HG02938 (cell line): ENCODE results near the gene TAS2R4.
"Not testable (repeated sequence)": the region's sequence is repeated elsewhere in the genome, so short reads cannot be mapped to it uniquely, and the experiment has no call there.

ENCODE experiments used
- ATAC-seq: cut with Tn5 transposase; IDR thresholded peaks from one replicate; pipeline ENCODE4 v1.9.1; 2021; ENCODE audit warnings: mild to moderate bottlenecking, moderate library complexity; ENCODE audit not compliant: unreplicated experiment

The TAS2R4 gene, protein sequence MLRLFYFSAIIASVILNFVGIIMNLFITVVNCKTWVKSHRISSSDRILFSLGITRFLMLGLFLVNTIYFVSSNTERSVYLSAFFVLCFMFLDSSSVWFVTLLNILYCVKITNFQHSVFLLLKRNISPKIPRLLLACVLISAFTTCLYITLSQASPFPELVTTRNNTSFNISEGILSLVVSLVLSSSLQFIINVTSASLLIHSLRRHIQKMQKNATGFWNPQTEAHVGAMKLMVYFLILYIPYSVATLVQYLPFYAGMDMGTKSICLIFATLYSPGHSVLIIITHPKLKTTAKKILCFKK

DNA sequence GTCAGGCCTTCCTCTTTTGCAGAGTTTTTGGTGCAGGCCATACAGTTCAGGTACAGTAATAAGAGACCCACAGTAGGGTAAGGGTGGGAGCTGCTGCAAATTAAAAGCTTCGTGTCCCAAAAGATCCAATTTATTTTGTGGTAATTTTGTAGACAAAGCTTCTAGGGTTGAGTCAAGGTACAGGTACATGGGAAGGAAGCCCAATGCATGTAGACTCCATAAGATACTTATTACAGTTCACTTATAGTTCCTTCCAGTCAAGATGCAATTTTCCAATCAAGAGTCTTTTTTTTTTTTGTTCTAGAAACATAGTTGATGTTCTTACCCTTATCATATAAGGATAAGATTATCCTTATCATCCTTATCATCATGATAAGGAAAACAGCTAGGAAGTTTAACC, at the start of gene TAS2R4:
Gene TAS2R4, plus strand, starts transcription at position 301 of the 400 bp plus-strand sequence. CDS start 1,815 bp downstream, outside the sequence.
- ATAC-seq, result no peak

DNA sequence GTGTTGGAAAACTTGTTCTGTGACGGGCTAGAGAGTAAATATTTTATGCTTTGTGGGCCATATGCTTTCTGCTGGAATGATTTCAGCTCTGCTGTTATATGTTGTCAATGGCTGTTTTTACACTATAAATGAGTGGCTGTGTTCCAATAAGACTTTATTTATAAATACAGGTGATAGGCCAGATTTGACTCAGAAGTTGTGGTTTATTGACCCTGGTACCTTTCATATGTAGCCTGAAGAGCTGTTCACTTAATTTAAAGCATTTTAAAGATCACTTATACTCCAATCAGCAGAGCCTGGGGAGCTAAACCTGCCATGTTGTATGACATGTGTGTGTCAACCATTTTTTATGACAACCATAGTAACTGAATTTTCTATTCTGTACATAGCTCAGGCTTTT, 47.5 kb upstream of the TAS2R4 start:
- ATAC-seq, result no peak

DNA sequence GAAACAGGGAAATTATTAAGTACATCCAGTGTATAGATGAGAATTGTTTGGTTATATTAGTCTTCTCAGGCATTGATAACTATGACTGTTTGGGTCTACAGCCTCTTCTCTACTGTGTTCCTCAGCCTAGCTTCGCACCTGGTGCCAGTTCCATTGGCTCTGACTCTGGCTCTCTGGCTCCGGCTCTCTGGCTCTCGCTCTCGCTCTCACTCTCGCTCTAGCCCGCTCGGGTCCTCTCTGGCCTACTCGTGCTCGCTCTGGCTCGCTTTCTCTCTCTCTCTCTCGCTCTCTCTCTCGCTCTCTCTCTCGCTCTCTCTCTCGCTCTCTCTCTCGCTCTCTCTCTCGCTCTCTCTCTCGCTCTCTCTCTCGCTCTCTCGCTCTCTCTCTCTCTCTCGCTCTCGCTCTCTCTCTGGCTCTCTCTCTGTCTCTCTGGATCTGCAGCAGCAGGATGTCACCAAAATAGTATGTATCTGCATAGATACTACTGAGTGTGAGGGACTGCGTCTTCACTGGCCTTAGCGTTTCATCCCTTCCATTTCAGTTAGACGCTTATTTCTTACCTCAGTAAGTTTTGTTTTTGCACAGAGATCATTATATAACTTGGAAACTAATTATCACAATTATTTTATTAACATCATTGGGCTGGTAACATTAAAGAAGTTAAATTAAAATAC, 44.9 kb upstream of the TAS2R4 start:
- ATAC-seq, result no peak

DNA sequence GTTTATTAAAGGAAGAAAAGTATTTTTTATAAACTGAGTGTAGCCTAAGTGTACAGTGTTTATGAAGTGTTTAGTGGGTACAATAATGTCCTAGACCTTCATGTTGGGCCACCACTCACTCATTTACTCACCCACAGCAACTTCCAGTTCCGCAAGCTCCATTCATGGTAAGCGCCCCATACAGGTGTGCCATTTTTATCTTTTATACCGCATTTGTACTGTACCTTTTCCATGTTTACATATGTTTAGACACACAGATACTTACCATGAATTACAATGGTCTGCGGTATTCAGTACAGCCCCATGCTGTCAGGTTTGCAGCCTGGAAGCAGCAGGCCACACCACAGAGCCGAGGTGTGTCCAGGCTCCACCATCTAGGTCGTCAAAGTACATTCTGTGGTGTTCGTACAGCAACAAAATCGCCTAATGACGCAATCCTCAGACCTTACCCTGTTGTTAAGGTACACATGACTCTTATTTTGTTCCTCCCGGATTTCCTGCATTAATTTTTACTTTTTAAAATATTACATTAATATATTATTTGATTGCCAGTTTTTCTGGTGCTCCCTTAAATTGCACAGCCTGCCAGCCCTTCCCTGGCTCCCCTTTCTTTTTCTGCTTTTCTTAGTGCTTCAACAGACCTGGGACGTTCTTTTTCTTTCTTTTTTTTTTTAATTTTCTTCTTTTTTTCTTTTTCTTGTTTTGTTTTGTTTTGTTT, 39.2 kb upstream of the TAS2R4 start:
- ATAC-seq, result no peak

DNA sequence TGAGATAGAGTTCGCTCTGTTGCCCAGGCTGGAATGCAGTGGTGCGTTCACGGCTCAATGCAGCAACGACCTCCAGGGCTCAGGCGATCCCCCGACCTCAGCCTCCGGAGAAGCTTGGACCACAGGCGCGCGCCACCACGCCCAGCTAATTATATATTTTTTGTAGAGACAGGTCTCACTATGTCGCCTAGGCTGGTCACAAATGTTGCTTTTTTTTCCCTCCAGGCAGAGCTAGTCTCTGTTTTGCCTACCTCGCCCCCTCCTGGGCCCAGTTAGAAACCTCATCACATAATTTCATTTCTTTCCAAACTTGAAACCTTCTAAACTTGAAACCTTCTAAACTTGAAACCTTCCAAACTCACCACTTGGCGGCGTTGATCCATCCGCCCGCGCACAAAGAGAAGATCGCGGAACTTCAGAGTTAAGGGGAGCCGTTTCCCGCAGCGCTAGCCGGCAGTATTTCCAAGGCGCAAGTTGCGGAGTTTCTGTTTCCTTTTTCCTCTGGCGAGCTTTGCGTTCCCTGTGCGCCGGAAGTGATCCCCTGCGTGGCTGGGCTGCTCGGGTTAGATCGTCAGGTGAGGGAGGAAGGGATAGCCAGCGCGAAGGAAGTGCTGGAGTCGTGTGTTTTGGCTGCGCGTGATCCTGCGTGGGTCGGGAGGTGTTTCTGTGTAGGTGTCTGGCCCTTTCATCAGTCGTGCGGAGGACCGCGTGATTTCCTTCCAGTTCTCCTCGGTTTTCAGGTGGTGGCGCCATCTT, 38.5 kb upstream of the TAS2R4 start, which contains the start of gene SSBP1:
Gene SSBP1, plus strand, starts transcription at position 523 of the 756 bp plus-strand sequence. CDS start 809 bp downstream, outside the sequence.
- ATAC-seq, result peak; percentile 89

DNA sequence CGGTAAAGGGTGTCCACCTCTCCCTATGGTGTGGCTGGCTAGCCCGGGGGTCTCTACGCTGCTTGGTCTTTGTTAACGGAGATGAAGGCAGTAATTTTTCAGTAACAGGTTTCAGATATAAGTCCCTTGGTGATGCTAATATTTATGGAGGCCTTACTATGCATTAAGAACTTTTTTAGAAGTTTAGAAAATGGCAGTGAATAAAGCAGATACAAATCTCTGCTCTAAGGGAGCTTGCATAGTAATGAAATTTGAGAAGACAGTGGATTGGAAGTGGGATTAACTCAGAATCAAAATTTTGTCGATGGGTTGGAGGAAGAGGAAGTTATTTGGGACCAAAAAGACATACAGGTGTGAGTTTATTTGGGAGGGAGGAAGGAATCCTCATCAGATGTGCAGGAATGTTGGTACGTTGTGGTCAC, 37.9 kb upstream of the TAS2R4 start:
- no peak for ATAC-seq

DNA sequence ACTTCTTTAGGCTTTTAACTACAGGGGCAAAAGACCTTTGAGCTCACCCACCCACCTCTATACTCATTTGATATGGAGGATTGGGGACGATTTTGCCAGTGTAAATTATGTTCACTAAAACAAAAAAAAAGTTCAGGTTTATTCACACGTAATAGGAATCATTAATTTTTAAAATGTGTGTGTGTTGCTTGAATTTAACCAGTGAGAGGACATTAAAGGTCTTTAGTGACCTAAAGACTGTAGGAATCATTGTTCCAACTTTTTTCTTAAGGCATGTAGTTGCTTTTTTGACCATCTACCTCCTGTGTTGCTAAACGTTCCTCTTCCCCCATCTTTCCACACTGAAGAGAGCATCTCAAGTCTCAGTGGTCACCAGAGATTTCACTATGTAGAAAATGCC, 37.2 kb upstream of the TAS2R4 start:
- ATAC-seq, result no peak

DNA sequence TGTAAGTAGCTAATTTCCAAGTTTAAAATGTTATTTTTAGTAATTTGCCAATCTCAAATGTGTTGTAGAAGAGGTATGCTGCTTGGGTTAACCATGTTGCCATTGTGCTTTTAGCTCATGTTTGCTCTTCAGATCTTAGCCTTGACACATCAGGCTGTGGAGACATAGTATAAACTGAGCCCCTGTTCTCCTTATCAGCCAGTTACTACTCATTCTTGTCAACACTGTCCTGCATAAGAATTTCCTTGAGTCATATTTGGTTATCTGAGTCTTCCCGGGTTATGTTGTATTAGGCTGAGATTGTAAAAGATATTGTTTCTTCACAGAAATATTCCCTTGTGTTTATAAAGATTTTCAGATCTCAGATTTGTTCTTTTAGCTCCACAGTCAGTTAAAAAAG, 34.2 kb upstream of the TAS2R4 start:
- no peak for ATAC-seq

DNA sequence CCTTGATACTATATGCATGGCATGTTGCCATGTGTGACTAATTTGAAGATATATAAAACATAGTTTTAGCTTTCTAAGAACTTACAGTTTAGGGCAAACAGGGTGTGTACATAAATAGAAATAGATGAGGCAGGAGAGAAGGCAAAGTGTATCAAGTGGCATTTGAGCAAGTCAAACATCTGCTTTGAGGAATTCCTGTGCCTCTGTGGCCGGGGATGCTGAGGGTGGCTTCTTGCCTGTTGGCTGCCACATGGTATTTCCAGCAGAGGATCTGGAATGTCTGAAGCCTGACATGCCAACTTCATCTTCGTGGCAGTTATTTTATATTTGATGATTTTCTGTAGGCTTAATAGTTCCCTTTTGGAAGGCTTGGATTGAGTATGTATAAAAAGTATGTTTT, 32.3 kb upstream of the TAS2R4 start:
- no peak for ATAC-seq

DNA sequence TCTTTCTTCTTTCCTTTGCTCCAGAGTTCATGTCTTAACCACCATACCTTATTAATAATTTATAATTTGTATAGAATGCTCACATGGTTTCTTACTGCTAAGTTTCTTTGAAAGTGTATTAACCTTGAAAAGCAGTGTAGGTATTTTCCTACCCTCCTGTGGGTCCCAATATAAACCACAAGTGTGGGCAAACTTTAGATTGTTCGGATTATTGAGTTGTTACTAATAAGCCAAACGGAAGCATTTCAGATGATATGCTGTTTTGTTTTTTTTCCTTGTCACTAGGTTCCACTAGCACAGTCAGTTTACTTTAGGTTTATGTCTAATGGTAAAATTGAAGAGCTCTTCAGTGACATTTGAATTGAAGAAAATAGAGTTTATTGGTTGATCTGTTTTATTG, 28.1 kb upstream of the TAS2R4 start:
- no peak for ATAC-seq

DNA sequence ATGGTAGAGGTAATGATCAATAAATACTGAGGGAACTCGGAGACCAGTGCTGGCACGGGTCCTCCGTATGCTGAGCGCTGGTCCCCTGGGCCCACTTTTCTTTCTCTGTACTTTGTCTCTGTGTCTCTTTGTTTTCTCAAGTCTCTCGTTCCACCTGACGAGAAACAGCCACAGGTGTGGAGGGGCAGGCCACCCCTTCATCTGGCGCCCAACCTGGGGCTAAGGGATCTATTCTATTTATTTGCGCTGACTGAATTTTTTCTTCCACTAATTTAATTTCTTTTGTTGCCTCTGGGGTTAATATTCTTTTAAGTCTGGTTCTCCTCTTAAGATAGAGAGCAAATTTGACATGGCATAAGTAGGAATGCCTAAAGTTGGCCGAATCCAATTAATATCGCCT, 24.6 kb upstream of the TAS2R4 start:
- not testable (repeated sequence) for ATAC-seq

DNA sequence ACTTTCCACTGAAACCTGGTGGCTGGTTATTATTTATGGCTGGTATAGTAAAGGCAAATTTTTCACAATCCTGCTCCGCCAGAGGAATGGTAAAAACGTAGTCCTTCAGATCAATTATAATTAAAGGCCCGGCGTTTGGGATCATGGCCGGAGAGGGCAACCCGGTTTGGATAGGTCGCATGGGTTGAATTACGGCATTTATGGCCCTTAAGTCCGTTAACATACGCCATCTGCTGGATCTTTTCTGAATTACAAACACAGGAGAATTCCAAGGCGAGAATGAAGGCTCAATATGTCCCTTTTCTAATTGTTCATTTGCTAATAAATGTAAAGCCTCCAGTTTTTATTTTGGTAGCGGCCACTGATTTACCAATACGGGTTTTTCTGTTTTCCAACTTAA, 23.8 kb upstream of the TAS2R4 start:
- no peak for ATAC-seq

DNA sequence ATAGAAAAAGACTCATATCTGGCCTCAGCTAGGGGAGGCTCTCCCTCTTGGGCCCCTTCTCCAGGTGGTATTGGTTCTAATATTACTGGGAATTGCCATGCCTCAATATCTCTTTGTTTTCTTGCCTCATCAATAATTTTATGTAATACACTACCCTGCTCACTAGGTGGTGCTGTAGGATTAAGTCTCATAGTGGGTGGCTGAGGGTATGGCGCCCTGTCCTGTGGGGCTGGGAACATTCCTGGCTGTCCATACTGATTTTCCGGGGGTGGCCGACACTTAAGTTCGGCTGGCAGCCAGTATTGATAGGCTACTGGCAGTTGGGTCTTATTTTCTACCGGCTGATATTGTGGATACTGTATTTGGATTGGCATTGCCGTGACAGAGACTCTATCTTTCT, 21.5 kb upstream of the TAS2R4 start:
- ATAC-seq, result no peak

DNA sequence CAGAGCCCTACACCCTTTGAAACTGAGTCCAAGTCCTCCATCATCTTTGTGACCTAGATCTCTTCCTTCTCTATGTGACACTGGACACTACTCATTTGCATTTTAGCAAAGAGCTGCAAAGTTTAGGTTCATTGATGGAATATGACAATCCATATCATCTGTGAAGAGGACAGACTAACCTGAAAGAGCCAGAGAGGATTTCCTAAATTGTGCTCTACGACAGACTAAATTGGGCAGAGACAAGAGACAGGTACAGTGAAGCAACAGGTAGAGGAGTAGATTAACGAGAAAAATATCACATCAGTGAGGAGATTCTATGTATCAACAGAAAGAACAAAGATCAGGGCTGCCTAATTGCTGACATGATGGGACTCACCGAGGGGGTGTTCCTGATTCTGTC, 12.7 kb upstream of the TAS2R4 start, which contains the start of gene TAS2R3:
Gene TAS2R3, plus strand, starts transcription at position 301 of the 400 bp plus-strand sequence. Its CDS starts 62 bp downstream, at position 363.
- ATAC-seq, result no peak

DNA sequence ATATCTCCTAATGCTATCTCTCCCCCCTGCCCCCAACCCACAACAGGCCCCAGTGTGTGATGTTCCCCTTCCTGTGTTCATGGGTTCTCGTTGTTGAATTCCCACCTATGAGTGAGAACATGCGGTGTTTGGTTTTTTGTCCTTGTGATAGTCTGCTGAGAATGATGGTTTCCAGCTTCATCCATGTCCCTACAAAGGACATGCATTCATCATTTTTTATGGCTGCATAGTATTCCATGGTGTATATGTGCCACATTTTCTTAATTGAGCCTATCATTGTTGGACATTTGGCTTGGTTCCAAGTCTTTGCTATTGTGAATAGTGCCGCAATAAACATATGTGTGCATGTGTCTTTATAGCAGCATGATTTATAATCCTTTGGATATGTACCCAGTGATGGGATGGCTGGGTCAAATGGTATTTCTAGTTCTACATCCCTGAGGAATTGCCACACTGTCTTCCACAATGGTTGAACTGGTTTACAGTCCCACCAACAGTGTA, 6.3 kb upstream of the TAS2R4 start:
- ATAC-seq, result not testable (repeated sequence)

DNA sequence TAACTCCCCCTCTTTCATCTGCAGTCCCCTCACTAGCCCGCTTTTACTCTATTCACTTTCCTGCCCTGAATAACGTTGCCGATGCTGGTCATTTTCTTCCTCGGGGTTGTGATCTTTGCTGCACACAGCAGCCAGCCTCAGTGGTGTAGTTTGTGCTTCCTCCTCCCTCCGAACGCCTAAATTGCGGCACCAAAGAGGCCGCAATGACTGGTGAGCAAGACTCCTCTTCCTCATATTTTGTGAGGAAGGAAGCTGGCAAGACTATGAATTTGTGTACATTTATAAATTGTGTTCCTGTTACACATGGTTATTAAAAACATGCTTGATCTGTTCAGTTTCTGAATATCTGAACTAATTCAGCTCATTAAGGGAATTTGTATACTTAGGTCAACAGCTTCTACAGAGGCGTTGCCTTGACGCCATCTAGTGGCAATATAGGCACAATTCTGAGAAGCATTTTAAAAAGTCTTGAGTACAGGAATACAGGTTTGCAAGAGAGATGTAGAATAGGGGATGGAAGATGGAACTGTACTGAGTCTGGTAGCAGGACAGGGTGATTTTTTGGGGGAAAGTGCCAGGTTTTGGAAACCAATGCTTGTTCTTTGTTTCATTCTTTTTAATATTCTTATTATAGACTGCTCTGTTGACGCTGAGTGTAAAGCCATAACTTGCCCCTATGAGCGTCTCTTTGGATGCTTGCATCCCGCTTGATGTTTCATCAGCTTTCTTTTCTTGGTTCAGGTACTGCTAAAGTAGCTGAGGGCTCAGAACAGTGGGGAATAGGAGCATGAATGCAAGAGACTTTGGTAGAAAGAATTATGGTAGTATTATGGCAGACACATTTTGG, 9.5 kb downstream of the TAS2R4 start:
- peak; percentile 72 for ATAC-seq

DNA sequence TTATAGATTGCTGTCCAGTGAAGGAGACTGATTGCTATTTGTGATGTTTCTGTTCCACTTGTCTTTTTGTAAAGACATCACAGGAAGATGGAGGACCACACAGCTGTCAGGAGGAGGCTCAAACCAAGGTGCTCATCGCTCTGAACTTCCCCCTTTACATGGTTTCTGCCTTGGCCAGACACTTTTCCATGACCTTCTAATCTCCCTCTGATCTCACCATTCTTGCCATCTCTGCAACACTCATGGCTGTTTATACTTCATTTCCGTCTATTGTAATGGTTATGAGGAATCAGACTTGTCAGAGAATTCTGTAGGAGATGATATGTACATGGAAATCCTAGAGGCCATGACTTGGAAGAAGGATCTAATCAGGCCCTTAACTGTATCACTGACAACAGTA, 11.8 kb downstream of the TAS2R4 start:
- no peak for ATAC-seq

DNA sequence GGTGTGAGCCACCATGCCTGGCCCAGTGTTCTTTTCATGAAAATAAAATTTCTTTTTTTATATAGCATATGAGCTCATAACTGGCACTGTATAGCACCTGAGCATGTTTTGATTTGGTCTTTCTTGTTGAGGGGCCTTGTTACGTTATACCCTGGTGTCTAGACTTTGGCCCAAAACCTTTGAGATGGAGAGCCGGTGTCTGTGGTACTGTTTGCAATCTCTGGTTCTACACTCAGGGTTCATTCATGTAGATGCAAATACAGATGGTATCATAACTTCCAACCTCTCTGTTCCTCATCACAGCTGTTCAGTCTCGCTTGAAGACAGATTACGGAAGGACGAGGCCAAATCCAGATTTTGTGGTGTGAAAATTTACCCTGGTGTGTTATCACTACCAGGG, 13.4 kb downstream of the TAS2R4 start, which contains the start of gene TAS2R5:
Gene TAS2R5, plus strand, starts transcription at position 301 of the 400 bp plus-strand sequence. CDS start 145 bp downstream, outside the sequence.
- ATAC-seq, result no peak

DNA sequence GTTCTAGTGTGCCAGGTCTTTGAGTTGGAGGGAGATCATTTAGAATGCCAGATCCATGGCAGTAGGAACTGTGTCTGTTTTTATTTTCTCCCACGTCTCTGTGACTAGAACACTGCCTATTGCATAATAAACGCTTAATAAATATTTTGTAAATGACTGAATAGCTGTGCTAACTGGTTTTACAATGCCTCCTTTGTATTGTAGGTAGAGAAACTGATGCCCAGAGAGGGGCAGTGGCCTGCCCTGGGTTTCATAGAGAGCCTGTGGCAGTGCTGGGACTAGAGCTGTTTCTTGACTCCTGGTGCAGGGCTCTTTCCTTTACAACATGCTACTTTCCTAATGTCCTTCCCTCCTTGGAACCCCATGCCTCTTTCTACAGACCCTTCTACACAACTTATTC, 16.1 kb downstream of the TAS2R4 start:
- ATAC-seq, result no peak

DNA sequence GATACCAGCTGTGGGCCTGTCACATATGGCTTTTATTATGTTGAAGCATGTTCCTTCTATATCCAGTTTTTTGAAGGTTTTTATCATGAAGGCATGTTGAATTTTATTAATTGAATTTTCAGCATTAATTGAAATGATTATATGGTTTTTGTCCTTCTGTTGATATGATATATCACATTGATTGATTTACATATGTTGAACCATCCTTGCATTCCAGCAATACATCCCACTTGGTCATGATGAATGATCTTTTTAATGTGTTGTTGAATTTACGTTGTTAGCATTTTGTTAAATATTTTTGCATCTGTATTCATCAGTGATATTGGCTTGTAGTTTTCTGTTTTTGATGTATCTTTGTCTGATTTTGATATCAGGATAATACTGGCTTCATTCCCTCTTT, 43.6 kb downstream of the TAS2R4 start:
- no peak for ATAC-seq
